ENCODE measurements around the gene HAND2. TPM values are rescaled to one million over a fixed set of nuclear protein-coding genes. Genes with fewer than 3 reads are reported as not detected.

The HAND2 gene
- polyA plus RNA-seq, 3 donors: not detected

- DNase-seq: no peak
These were observed 7.7 kb upstream of the HAND2 start for GRCh38 chr4:173537613-173538147.

GRCh38 chr4:173536808-173537429 lies 6.9 kb upstream of the HAND2 start:
- DNase-seq: no peak

- no peak for DNase-seq
These were observed 5.9 kb upstream of the HAND2 start for GRCh38 chr4:173535957-173536356.

- no peak for DNase-seq
These were observed 5.3 kb upstream of the HAND2 start for GRCh38 chr4:173535165-173535902.

GRCh38 chr4:173534434-173534833 lies 4.4 kb upstream of the HAND2 start:
- DNase-seq: no peak

GRCh38 chr4:173532725-173533511 lies 2.9 kb upstream of the HAND2 start:
- no peak for DNase-seq

- DNase-seq: no peak
These were observed 1.3 kb upstream of the HAND2 start for GRCh38 chr4:173531086-173531965.

GRCh38 chr4:173530326-173531085 lies 477 bp upstream of the HAND2 start:
- DNase-seq: no peak

- no peak for DNase-seq
These were observed 1.4 kb downstream of the HAND2 start for GRCh38 chr4:173528378-173529321.

- DNase-seq: no peak
These were observed 2.7 kb downstream of the HAND2 start for GRCh38 chr4:173527103-173527891.

GRCh38 chr4:173526724-173527102 lies 3.3 kb downstream of the HAND2 start:
- DNase-seq: no peak

- no peak for DNase-seq
These were observed 4.0 kb downstream of the HAND2 start for GRCh38 chr4:173526027-173526482.

- no peak for DNase-seq
These were observed 4.7 kb downstream of the HAND2 start for GRCh38 chr4:173525118-173526011.

- DNase-seq: no peak
These were observed 5.6 kb downstream of the HAND2 start for GRCh38 chr4:173524218-173525117.

- DNase-seq: no peak
These were observed 7.1 kb downstream of the HAND2 start for GRCh38 chr4:173522951-173523395.

All from renal pelvis (tissue), 4 donors.